Heart right ventricle (tissue), 16 donors: ENCODE data around the gene GTF2A1L. TPM values are rescaled to one million over a fixed set of nuclear protein-coding genes. Genes with fewer than 3 reads are reported as not detected.
A peak's percentile ranks its signal among the peaks of the same experiment; 100 is the strongest.

Source experiments
- ATAC-seq, 8 donors: fragments of 200-7000 bp; cut with Tn5 transposase; one replicate each; pipeline ENCODE4 v1.9.1; 2020; ENCODE audit warnings: mild to moderate bottlenecking in 8 of 8, moderate library complexity in 8 of 8, moderate number of reproducible peaks in 1 of 8
- DNase-seq, 2 donors: peaks; one replicate each; pipeline ENCODE4 v3.0.0-alpha.2; 2020
- H3K27ac ChIP-seq, 10 donors: fragments of 200-600 bp; sonication (generic) in 2 of 10; one replicate each; pipeline versions ENCODE4 v1.5.0 to v1.8.0; 2020 to 2022; ENCODE audit warnings: mild to moderate bottlenecking in 3 of 10
- H3K27me3 ChIP-seq, 7 donors: fragments of 200-600 bp; one replicate each; pipeline ENCODE4 v1.8.0; 2021 to 2022; ENCODE audit warnings: mild to moderate bottlenecking in 2 of 7
- H3K36me3 ChIP-seq, 9 donors: fragments of 200-600 bp; sonication (generic) in 1 of 9; one replicate each; pipeline versions ENCODE4 v1.5.0 to v1.8.0; 2020 to 2022; ENCODE audit warnings: mild to moderate bottlenecking in 2 of 9
- H3K4me1 ChIP-seq, 9 donors: fragments of 200-600 bp; sonication (generic) in 1 of 9; one replicate each; pipeline versions ENCODE4 v1.5.0 to v1.8.0; 2020 to 2022; ENCODE audit warnings: mild to moderate bottlenecking in 4 of 9
- H3K4me3 ChIP-seq, 10 donors: fragments of 200-600 bp; sonication (generic) in 2 of 10; one replicate each; pipeline versions ENCODE4 v1.5.0 to v1.8.0; 2020 to 2022; ENCODE audit warnings: mild to moderate bottlenecking in 7 of 10, moderate library complexity in 2 of 10
- H3K9me3 ChIP-seq, 11 donors: fragments of 200-600 bp in 10 of 11; sonication (generic) in 2 of 11; one replicate each; pipeline versions ENCODE4 v1.5.0 to v1.8.0; 2013 to 2022; ENCODE audit warnings: mild to moderate bottlenecking in 2 of 11, control low read depth in 1 of 11, moderate library complexity in 1 of 11
- CTCF ChIP-seq, 9 donors: fragments of 200-600 bp; sonication (generic) in 2 of 9; IDR thresholded peaks; one replicate each; pipeline versions ENCODE4 v1.5.0 to v1.8.0; 2021 to 2022; ENCODE audit warnings: antibody characterized with exemption in 9 of 9, mild to moderate bottlenecking in 5 of 9, moderate library complexity in 1 of 9
- WGBS, 2 donors: extraction: QIAGEN DNeasy Blood & Tissue Kit; methylation state at CpG; one replicate each; pipeline ENCODE4 v1.1.7; 2013; ENCODE audit warnings: inconsistent platforms in 1 of 2; 5-methylcytosine and 5-hydroxymethylcytosine counted together
- intact Hi-C, 10 donors: fragments of 100-400 bp; cut with DNase I; formaldehyde crosslinking; loops; one replicate each; pipeline versions ENCODE4 v1.11.1 to v1.14.2; 2022
- polyA plus RNA-seq, 2 donors: library from polyadenylated mRNA; stranded (reverse); fragments of 200-250 nt; gene quantifications; one replicate each; pipeline ENCODE4 v1.2.3, GENCODE V29; 2013
- total RNA-seq, 10 donors: library from RNA; stranded (reverse); fragmentation: NEBNext Ultra II Directional in 3 of 10; extraction: Animal tissue kit (Norgen Biotek cat#: 25700) in 3 of 10; gene quantifications; one replicate each; pipeline versions ENCODE4 v1.2.1 to v1.2.4, GENCODE V29; 2021 to 2023
- donor health status: Arrhythmogenic right ventricular cardiomyopathy.
- donor health status: ischemic (EF 13 %, LVEDD 7.1; RV severe dilation, severe dysfunction).
- donor health status: healthy with polysubstance abuse.
- donor health status: DM: no; HTN: yes; CAD: no.
- donor health status: DM: no; HTN: no; CAD: no.
- donor health status: ischemic (EF 25% LVEDD 6.9; RV normal size, moderate dysfunction).
- donor health status: ischemic (EF 25% LVEDD 5.7; RV mildly dilated, moderate dysfunction).
- donor health status: healthy.
- donor health status: DM: yes; HTN: yes; CAD: no.
- donor health status: Ischemic cardiomyopathy.
- donor health status: ischemic (EF 35%, LVEDD 5.7; RV mildly dilated, moderate dysfunction).
- donor health status: nonischemic (EF 11% LVEDD 7.7; RV severe dilation, severe dysfunction).
- donor health status: DM: yes; HTN: yes; CAD: no.
- donor health status: PGD.
- donor health status: ischemic (EF 29% LVEDD 5.4; RV normal size, mild dysfunction).
- donor health status: nonischemic (EF 23%, LVEDD 6.1; RV moderate dilation, normal function).

GTF2A1L gene
- total and polyA plus RNA-seq, 12 donors = 0.22 to 0.43 TPM; not detected in 10

- H3K9me3 ChIP-seq = no peaks in the 10 kb centered on the region
- DNase-seq (peak in 1 of 2 donors; percentile 5), ATAC-seq (peak in 3 of 8 donors; percentile 45 to 54 (median 50))
- no peak for TF ChIP-seq CTCF (IDR thresholded peaks at IDR 0.05)
- 29 to 58% methylated on average over 2 of the region's 2 CpGs for WGBS, 2 donors
- intact Hi-C loops = no loop called here
- H3K4me3 ChIP-seq = no peak overlapping the region
- H3K36me3 ChIP-seq = no peaks in the 10 kb centered on the region
- no peaks in the 10 kb centered on the region for H3K27me3 ChIP-seq
- peaks cover 0 to 19% (median 3%) of the 10 kb centered on the region in 9 donors for H3K4me1 ChIP-seq
- no peak overlapping the region for H3K27ac ChIP-seq
These were observed 106.6 kb downstream of the GTF2A1L start for GRCh38 chr2:48724278-48724677.

- no peak overlapping the region for H3K4me3 ChIP-seq
- no peak overlapping the region for H3K27ac ChIP-seq
- DNase-seq (no peak), ATAC-seq (peak in 1 of 8 donors; percentile 11)
- 66 to 70% methylated on average over 7 of the region's 7 CpGs for whole genome bisulfite sequencing, 2 donors
- intact Hi-C loops = loop anchor here in 2 of 10 donors (5.0 kb wide), 1 partner anchor 124 kb away; no protein-coding TSS in a partner anchor
- TF ChIP-seq CTCF (IDR thresholded peaks at IDR 0.05) = peak in 1 of 9 donors; percentile 8
- no peaks in the 10 kb centered on the region for H3K9me3 ChIP-seq
- H3K27me3 ChIP-seq = no peaks in the 10 kb centered on the region
- no peaks in the 10 kb centered on the region for H3K36me3 ChIP-seq
- H3K4me1 ChIP-seq = peaks cover 0 to 23% (median 3%) of the 10 kb centered on the region in 9 donors
These were observed 108.2 kb downstream of the GTF2A1L start for GRCh38 chr2:48725696-48726494.

GRCh38 chr2:48727560-48727959 is 109.9 kb downstream of the GTF2A1L start:
- H3K36me3 ChIP-seq = no peaks in the 10 kb centered on the region
- ATAC-seq = peak in 1 of 8 donors; percentile 44
- peak in 3 of 9 donors; percentile 13 to 38 (median 31) for TF ChIP-seq CTCF (IDR thresholded peaks at IDR 0.05)
- 84 to 86% methylated on average over 2 of the region's 2 CpGs for WGBS, 2 donors
- no peak overlapping the region for H3K4me3 ChIP-seq
- DNase-seq = no peak
- intact Hi-C loops = loop anchor here in 2 of 10 donors (5.0 kb wide), 1 partner anchor 125 kb away; no protein-coding TSS in a partner anchor
- H3K27me3 ChIP-seq = no peaks in the 10 kb centered on the region
- peak overlapping the region in 1 of 10 donors; percentile 31 for H3K27ac ChIP-seq
- H3K4me1 ChIP-seq = peaks cover 0 to 23% (median 3%) of the 10 kb centered on the region in 9 donors
- no peaks in the 10 kb centered on the region for H3K9me3 ChIP-seq

GRCh38 chr2:48728295-48728694 is 110.6 kb downstream of the GTF2A1L start:
- no peak for TF ChIP-seq CTCF (IDR thresholded peaks at IDR 0.05)
- H3K4me3 ChIP-seq = no peak overlapping the region
- intact Hi-C loops = loop anchor here in 2 of 10 donors (5.0 kb wide), 1 partner anchor 126 kb away; no protein-coding TSS in a partner anchor
- peak overlapping the region in 3 of 10 donors; percentile 16 to 31 (median 23) for H3K27ac ChIP-seq
- DNase-seq = peak in 1 of 2 donors; percentile 27
- WGBS, 2 donors = 42 to 56% methylated on average over 2 of the region's 2 CpGs
- no peaks in the 10 kb centered on the region for H3K9me3 ChIP-seq
- peaks cover 0 to 23% (median 3%) of the 10 kb centered on the region in 9 donors for H3K4me1 ChIP-seq
- no peaks in the 10 kb centered on the region for H3K27me3 ChIP-seq
- peak in 5 of 8 donors; percentile 55 to 87 (median 69) for ATAC-seq
- H3K36me3 ChIP-seq = no peaks in the 10 kb centered on the region
